GM21723 (cell line): ENCODE results near the gene DCDC2C.
A peak's percentile ranks its signal among the peaks of the same experiment; 100 is the strongest.

Source experiments
- ATAC-seq: cut with Tn5 transposase; IDR thresholded peaks from one replicate; pipeline ENCODE4 v1.9.1; 2021; ENCODE audit warnings: mild to moderate bottlenecking, moderate library complexity; ENCODE audit not compliant: unreplicated experiment

Gene DCDC2C

DNA sequence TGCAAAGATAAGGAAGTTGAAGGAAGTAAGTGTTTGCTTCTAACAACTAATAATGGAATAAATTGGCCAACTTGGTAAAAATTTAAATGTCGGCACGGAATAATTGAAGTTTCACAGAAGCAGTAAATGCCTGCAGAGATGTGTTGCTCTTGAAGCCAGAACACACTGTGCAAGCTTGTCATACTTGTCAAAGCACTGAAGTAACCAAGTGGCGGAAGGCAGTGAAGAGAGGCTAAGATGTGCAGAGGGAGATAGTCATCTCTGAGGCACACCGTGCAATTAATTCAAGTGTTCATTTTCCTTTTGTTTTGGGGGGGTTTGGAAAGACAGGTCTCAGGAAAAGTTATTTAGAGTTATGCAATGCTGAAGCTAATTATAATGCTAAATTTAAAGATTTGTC lies 5.2 kb downstream of the DCDC2C start:
- ATAC-seq, result no peak

DNA sequence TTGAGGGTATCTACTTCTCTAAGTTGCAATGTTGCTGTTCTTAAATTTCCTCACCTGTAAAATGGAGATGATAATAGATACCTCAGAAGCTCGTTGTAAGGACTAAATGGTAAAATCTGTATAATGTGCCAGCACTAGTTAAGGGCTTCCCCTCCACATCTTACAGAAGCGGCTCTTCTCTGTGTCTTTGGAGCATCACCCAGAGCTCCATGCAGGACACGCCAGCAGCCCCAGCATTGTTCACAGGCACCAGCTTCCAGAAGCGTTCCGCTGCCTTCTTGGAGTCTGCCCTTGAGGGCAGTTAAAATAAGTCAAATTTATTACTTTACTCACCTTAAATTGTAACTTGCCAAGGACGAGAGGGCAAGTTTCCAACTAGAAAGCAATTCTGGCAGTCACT lies 5.8 kb downstream of the DCDC2C start:
- no peak for ATAC-seq

DNA sequence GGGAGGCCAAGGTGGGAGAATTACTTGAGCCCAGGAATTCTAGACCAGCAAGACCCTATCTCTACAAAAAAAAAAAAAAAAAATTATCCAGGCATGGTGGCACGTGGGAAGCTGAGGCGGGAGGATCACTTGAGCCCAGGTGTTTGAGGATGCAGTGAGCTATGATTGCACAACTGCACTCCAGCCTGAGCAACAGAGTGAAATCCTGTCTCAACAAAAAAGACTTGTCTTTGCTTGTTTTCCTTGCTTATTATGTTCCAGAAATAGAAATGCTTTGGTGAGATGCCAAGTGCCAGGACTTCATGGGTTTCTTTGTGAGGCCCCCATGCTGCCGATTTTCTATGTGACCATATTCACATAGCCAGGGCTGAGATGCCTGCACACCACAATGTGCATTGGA lies 9.0 kb downstream of the DCDC2C start:
- no peak for ATAC-seq

- ATAC-seq, result no peak
These were observed 9.6 kb downstream of the DCDC2C start for GRCh38 chr2:3712831-3713503.

DNA sequence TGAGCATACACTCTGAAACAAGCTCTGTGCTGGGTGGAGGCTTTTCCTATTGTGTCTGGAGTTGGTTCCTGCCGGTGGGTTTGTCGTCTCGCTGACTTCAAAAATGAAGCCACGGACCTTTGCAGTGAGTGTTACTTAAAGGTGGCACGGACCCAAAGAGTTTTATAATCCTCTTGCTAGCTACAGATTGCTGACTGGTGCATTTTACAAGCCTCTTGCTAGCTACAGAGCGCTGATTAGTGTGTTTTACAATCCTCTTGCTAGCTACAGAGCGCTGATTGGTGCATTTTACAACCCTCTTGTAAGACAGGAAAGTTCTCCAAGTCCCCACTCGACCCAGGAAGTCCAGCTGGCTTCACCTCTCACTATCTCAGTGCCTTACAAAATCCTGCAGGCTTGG lies 15.3 kb downstream of the DCDC2C start:
- no peak for ATAC-seq

DNA sequence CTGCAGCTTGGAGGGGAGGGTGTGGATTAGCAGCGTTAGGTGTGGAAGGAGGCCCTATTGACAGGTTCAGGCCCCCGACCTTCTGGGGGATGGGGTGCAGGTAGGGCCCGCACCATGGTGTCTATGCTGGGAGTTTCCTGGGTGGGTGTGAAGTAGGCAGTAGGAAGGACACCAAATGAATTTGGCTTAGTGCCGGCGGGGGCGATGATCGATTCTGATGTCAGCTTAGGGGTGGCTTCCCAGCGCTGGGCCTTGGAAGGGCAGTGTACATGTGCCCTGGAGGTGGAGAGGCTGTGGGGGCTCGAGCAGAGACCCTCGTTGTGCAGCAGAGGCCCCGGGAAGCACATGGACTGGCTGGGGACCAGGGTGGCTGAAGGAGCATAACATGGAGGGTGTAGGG lies 21.6 kb downstream of the DCDC2C start:
- ATAC-seq, result no peak

GRCh38 chr2:3725458-3726250 lies 22.3 kb downstream of the DCDC2C start:
- no peak for ATAC-seq

DNA sequence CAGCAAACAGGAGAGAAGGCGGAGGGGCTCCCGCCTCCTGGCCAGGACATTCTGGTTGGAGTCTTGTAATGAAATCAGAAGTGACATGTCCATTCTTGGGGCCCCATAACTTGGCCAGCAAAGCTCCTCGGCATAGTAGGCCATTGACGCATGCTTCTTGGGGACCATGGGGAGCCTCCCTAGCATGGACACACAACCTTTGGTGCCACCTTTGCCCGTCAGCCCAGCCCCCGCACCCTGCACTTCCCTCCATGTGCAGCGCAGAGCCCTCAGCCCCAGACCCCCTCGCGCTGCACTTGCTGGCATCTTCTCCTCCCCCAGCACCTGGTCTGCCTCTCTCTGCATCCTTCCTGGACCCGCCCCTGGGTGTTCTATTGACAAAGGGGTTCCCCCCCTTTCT lies 23.1 kb downstream of the DCDC2C start:
- no peak for ATAC-seq

GRCh38 chr2:3727397-3728045 lies 24.1 kb downstream of the DCDC2C start:
- no peak for ATAC-seq

DNA sequence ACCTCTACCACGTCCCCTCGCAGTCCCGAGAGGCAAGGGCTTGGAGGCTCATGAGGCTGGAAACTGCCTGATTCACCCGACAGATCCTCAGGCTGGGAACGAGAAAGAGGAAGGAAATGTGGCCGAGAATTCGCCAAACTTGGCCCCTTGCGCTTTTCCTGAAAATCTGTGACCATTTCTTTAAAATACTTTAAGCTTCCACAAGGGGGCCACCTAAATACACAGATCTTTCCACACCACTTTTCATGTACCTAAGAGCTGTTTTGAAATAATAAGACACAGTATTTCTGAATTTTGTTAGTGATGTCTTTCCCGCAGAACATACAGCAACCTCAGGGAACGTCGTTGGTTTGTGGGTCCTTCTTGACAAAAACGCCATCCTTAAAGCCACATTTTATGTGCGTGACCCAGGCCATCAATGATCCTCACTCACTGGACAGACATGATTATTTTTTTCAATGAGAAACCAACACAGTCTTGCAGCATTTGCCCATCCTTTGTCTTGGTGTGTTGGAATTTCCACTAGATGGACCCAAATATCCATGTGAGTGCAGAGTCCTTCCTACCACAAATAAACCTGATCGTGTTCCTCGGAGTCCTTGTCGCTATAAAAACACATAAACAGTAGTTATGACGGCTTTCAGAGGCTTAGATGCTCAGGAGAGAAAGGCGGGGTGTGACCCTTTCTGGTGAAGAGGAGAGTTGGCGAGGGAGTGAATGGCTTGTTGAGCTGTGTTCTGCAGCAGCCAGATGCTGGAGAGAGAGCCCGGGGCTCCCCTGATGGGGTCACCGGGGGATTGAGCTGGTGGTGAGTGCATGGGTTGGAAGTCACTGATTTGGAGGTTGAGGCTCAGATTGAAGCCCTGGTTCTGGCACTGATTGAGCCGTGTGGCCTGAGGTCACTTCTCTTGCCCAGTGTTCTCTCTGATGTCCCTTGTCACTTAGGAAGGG lies 25.0 kb downstream of the DCDC2C start:
- ATAC-seq, result peak; percentile 50

DNA sequence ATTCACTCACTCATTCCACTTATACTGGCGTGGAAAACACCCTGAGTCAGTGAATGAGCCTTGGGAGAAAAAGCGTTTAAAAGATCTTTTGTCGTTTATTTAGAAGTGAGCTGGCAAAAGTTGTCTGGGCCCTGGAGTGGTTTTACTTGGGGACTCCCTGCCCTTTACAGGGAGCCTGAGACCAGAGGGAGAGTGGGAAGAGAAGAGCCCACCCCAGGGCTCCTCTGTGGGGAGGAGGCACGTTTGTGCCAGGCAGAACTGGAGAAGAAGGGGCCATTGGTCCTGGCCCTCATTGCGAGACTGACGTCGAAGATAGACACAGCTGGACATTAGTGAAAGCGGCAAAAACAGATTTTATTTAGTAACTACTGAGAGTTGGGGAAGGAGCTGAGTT lies 25.7 kb downstream of the DCDC2C start:
- ATAC-seq, result no peak

DNA sequence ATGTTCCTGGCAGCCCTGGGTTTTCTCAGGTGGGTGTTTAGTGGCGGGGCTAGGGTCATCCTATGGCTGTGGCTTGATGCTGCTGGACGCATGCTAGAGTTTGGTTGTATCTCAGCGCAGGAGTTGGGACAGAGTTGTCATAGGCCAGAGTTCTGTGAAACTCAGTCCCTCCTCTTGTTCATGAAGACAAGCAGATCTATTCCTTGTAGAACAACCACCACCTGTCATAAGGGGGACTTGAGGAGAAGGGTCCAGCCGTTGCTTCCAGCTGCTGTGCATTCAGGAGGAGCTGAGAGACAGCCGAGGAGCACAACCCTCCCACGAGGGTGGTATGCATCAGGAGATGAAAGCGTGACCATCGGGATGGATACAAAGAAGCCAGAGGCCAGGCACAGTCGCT lies 26.4 kb downstream of the DCDC2C start:
- no peak for ATAC-seq

DNA sequence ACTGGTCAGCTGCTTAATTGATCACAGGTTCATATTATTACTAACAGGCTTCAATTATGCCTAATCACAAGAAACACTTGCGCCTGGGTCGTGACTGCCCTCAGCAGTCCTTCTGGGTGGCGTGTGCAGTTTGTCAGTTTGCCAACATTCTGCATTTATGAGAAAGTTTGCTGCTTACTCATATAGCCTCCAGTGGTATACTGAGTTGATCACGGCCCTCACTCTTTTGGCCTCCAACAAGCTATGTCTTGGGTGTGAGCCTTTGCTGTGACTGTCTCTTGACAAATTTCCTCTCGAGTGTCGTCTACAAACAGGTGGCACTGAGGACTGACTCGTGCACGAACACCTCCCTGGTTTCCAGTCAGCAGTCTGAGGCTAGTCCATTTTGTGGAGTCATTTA lies 27.3 kb downstream of the DCDC2C start:
- no peak for ATAC-seq

- no peak for ATAC-seq
These were observed 28.5 kb downstream of the DCDC2C start for GRCh38 chr2:3731829-3732228.

GRCh38 chr2:3736112-3736511 lies 32.7 kb downstream of the DCDC2C start:
- ATAC-seq, result no peak

- ATAC-seq, result no peak
These were observed 33.8 kb downstream of the DCDC2C start for GRCh38 chr2:3737128-3737527.

GRCh38 chr2:3738454-3738853 lies 35.1 kb downstream of the DCDC2C start:
- no peak for ATAC-seq

DNA sequence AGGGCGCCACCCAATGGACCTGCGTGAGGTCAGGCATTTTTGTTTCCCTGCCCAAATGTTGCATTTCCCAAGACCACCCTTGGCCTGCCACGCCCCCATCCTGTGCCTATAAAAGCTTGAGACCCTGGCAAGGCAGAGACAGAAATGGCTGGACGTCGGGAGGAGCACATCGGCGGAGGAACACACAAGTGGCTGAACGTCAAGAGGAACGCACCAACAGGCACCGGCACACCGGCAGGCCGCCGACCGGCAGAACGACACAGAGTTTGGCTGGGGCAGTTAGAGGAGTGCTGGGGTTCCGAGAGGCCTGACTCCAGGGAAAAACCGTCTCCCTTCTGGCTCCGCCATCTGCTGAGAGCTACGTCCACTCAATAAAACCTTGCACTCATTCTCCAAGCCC lies 35.9 kb downstream of the DCDC2C start:
- ATAC-seq, result no peak

DNA sequence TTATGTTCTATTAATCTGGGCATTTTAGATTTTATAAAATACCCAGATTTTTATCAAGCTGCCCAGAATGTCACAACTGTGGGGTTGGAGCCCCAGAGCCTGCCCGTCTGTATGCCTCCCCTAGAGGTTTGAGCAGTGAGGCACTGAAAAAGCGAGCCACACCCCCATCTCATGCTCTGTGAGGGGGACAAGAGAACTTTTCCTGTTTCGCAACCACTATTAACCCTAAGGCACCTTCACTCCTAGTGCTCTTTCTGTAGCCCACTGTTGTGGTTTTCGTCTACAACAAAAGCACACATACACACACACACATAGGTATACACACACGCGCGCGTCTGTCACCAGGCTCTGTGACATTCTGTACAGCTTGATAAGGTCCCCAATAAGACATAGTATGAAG lies 38.0 kb downstream of the DCDC2C start:
- no peak for ATAC-seq

- ATAC-seq, result no peak
These were observed 38.7 kb downstream of the DCDC2C start for GRCh38 chr2:3741867-3742602.
